CD8-positive, alpha-beta memory T cell (primary cell): ENCODE results near the gene CD200R1. TPM values are rescaled to one million over a fixed set of nuclear protein-coding genes. Genes with fewer than 3 reads are reported as not detected.
A peak's percentile ranks its signal among the peaks of the same experiment; 100 is the strongest.

ENCODE experiments used
- CTCF ChIA-PET: fragments of 350-600 bp; sonication (Branson Sonifier 250); formaldehyde crosslinking; loops from one replicate; lab custom pipeline; 2021; ENCODE audit warnings: antibody characterized with exemption; lab: Charles Lee
- POLR2A ChIA-PET: fragments of 350-600 bp; sonication (Branson Sonifier 250); formaldehyde crosslinking; loops from one replicate; lab custom pipeline; 2021; ENCODE audit warnings: antibody characterized with exemption; lab: Charles Lee
- DNase-seq, 5 donors: peaks; one replicate each; pipeline versions ENCODE4 v3.0.0 to v3.0.0-alpha.2; 2020 to 2022; ENCODE audit warnings: mixed read lengths in 1 of 5
- H3K27ac ChIP-seq: one replicate; pipeline ENCODE4 v1.7.0; 2013; ENCODE audit warnings: low read depth, mild to moderate bottlenecking, low read length, moderate library complexity
- H3K27me3 ChIP-seq: 2 replicates; pipeline ENCODE4 v1.7.0; 2013; ENCODE audit warnings: low read length, mild to moderate bottlenecking; ENCODE audit not compliant: insufficient read depth, poor library complexity, severe bottlenecking
- H3K36me3 ChIP-seq: 2 replicates; pipeline ENCODE4 v1.7.0; 2013; ENCODE audit warnings: mild to moderate bottlenecking, low read length, moderate library complexity; ENCODE audit not compliant: insufficient read depth
- H3K4me1 ChIP-seq: 2 replicates; pipeline ENCODE4 v1.7.0; 2013; ENCODE audit warnings: mild to moderate bottlenecking, low read length, moderate library complexity; ENCODE audit not compliant: insufficient read depth
- H3K4me3 ChIP-seq: 2 replicates; pipeline ENCODE4 v1.7.0; 2013; ENCODE audit warnings: mild to moderate bottlenecking, low read length
- H3K9me3 ChIP-seq: 2 replicates; pipeline ENCODE4 v1.7.0; 2013; ENCODE audit warnings: mild to moderate bottlenecking, low read length
- H3K27ac Mint-ChIP-seq, 8 donors: one replicate each; pipeline ENCODE4 v1.8.0; 2020 to 2021; ENCODE audit warnings: mixed read lengths in 8 of 8, mild to moderate bottlenecking in 6 of 8, inconsistent platforms in 3 of 8, moderate library complexity in 3 of 8
- H3K27me3 Mint-ChIP-seq, 2 donors: one replicate each; pipeline ENCODE4 v1.8.0; 2020 to 2021; ENCODE audit warnings: mixed read lengths in 2 of 2, mild to moderate bottlenecking in 1 of 2, moderate library complexity in 1 of 2
- H3K36me3 Mint-ChIP-seq, 3 donors: one replicate each; pipeline ENCODE4 v1.8.0; 2020 to 2021; ENCODE audit warnings: mixed read lengths in 3 of 3, inconsistent platforms in 1 of 3, mild to moderate bottlenecking in 1 of 3
- H3K4me1 Mint-ChIP-seq, 3 donors: one replicate each; pipeline ENCODE4 v1.8.0; 2020 to 2021; ENCODE audit warnings: mixed read lengths in 3 of 3, inconsistent platforms in 1 of 3, mild to moderate bottlenecking in 1 of 3
- H3K4me3 Mint-ChIP-seq, 7 donors: one replicate each; pipeline ENCODE4 v1.8.0; 2020 to 2021; ENCODE audit warnings: mixed read lengths in 7 of 7, mild to moderate bottlenecking in 6 of 7, moderate library complexity in 4 of 7, inconsistent platforms in 2 of 7
- H3K9me3 Mint-ChIP-seq, 5 donors: one replicate each; pipeline ENCODE4 v1.8.0; 2020 to 2022; ENCODE audit warnings: mixed read lengths in 5 of 5, mild to moderate bottlenecking in 3 of 5, moderate library complexity in 2 of 5, inconsistent platforms in 1 of 5
- polyA plus RNA-seq: library from polyadenylated mRNA; unstranded; fragments of 300-500 nt; fragmentation: Illumina TruSeq; gene quantifications from one replicate; pipeline ENCODE4 v1.2.3, GENCODE V29; 2021
- total RNA-seq, 2 experiments: library from RNA; stranded (reverse); gene quantifications; one replicate each; pipeline ENCODE4 v1.2.3, GENCODE V29; 2021

CD200R1 gene
- 1 to 10 TPM; 3.5 TPM for total RNA-seq
- 14.3 TPM for polyA plus RNA-seq

- Mint-ChIP-seq H3K27me3 (no peaks in the 10 kb centered on the region), H3K4me1 (peaks cover 58 to 88% (median 85%) of the 10 kb centered on the region in 3 donors), H3K36me3 (peaks cover 0 to 15% (median 0%) of the 10 kb centered on the region in 3 donors), H3K27ac (peak within 1 kb of the TSS; percentile 80 to 97 (median 91)), H3K9me3 (no peaks in the 10 kb centered on the region), H3K4me3 (peak within 1 kb of the TSS; percentile 89 to 96 (median 95))
- H3K4me3 ChIP-seq: peak within 1 kb of the TSS; percentile 60
- peaks cover 48% of the 10 kb centered on the region for H3K4me1 ChIP-seq
- H3K9me3 ChIP-seq: no peaks in the 10 kb centered on the region
- CTCF ChIA-PET: interaction anchor here (1.2 to 6.4 kb wide), 6 partner anchors 10 to 333 kb away, joined by 4 to 51 read pairs (median 4); partner anchors contain the start of gene CCDC80
- no peaks in the 10 kb centered on the region for H3K27me3 ChIP-seq
- peak within 1 kb of the TSS; percentile 45 for H3K27ac ChIP-seq
- peak in 2 of 5 donors; percentile 27 to 51 for DNase-seq
- POLR2A ChIA-PET: interaction anchor here (1.1 kb wide), 1 partner anchor 16 kb away, joined by 5 read pairs; the partner anchor contains the start of gene GTPBP8
- no peaks in the 10 kb centered on the region for H3K36me3 ChIP-seq
These were observed at the start of gene CD200R1 for GRCh38 chr3:112974894-112975293. Gene CD200R1, minus strand, starts transcription at chr3:112975103. Its CDS starts 246 bp downstream, at chr3:112974857.

GRCh38 chr3:113021471-113021870, 46.6 kb upstream of the CD200R1 start:
- Mint-ChIP-seq H3K27ac (peak overlapping the region in 2 of 8 donors; percentile 89 to 95), H3K27me3 (no peaks in the 10 kb centered on the region), H3K4me3 (peak overlapping the region in 1 of 7 donors; percentile 90), H3K4me1 (peaks cover 36 to 50% (median 48%) of the 10 kb centered on the region in 3 donors), H3K36me3 (peaks cover 2 to 27% (median 3%) of the 10 kb centered on the region in 3 donors), H3K9me3 (no peaks in the 10 kb centered on the region)
- ChIA-PET POLR2A (no interaction called here), CTCF (no interaction called here)
- peaks cover 27% of the 10 kb centered on the region for H3K4me1 ChIP-seq
- DNase-seq: no peak
- H3K27ac ChIP-seq: no peak overlapping the region
- H3K9me3 ChIP-seq: no peaks in the 10 kb centered on the region
- no peaks in the 10 kb centered on the region for H3K27me3 ChIP-seq
- no peaks in the 10 kb centered on the region for H3K36me3 ChIP-seq
- H3K4me3 ChIP-seq: no peak overlapping the region

- Mint-ChIP-seq H3K4me1 (peaks cover 48 to 69% (median 68%) of the 10 kb centered on the region in 3 donors), H3K27ac (peak overlapping the region; percentile 89 to 99 (median 97)), H3K9me3 (no peaks in the 10 kb centered on the region), H3K36me3 (peaks cover 3 to 46% (median 9%) of the 10 kb centered on the region in 3 donors), H3K4me3 (peak overlapping the region; percentile 90 to 99 (median 95)), H3K27me3 (no peaks in the 10 kb centered on the region)
- H3K4me1 ChIP-seq: peaks cover 38% of the 10 kb centered on the region
- H3K27ac ChIP-seq: peak overlapping the region; percentile 85
- peaks cover 3% of the 10 kb centered on the region for H3K36me3 ChIP-seq
- ChIA-PET CTCF (interaction anchor here (0.9 to 2.4 kb wide), 6 partner anchors 10 to 285 kb away, joined by 3 to 13 read pairs (median 6); partner anchors contain the start of genes CD200R1 and GTPBP8), POLR2A (interaction anchor here (0.8 to 1.8 kb wide), 6 partner anchors 16 to 282 kb away, joined by 3 to 11 read pairs (median 4); partner anchors contain the start of gene GTPBP8)
- H3K27me3 ChIP-seq: no peaks in the 10 kb centered on the region
- DNase-seq: peak; percentile 78 to 86 (median 82)
- H3K4me3 ChIP-seq: peak overlapping the region; percentile 97
- H3K9me3 ChIP-seq: no peaks in the 10 kb centered on the region
These were observed 44.6 kb upstream of the CD200R1 start for GRCh38 chr3:113019182-113020137.

GRCh38 chr3:113018536-113019181, 43.8 kb upstream of the CD200R1 start:
- H3K36me3 Mint-ChIP-seq: peaks cover 2 to 51% (median 9%) of the 10 kb centered on the region in 3 donors
- H3K4me3 Mint-ChIP-seq: peak overlapping the region; percentile 90 to 99 (median 95)
- H3K27ac Mint-ChIP-seq: peak overlapping the region; percentile 89 to 99 (median 97)
- peaks cover 50 to 76% (median 73%) of the 10 kb centered on the region in 3 donors for H3K4me1 Mint-ChIP-seq
- no peaks in the 10 kb centered on the region for H3K9me3 ChIP-seq
- ChIA-PET CTCF (interaction anchor here (0.7 to 2.4 kb wide), 8 partner anchors 10 to 376 kb away, joined by 3 to 13 read pairs (median 4); partner anchors contain the start of genes CD200R1 and GTPBP8), POLR2A (interaction anchor here (0.6 to 1.8 kb wide), 7 partner anchors 15 to 628 kb away, joined by 3 to 11 read pairs (median 4); partner anchors contain the start of gene GTPBP8)
- peaks cover 45% of the 10 kb centered on the region for H3K4me1 ChIP-seq
- H3K27me3 ChIP-seq: no peaks in the 10 kb centered on the region
- H3K4me3 ChIP-seq: peak overlapping the region; percentile 97
- H3K36me3 ChIP-seq: peaks cover 6% of the 10 kb centered on the region
- DNase-seq: no peak
- no peaks in the 10 kb centered on the region for H3K27me3 Mint-ChIP-seq
- H3K27ac ChIP-seq: peak overlapping the region; percentile 85
- H3K9me3 Mint-ChIP-seq: no peaks in the 10 kb centered on the region

GRCh38 chr3:113013593-113013992, 38.7 kb upstream of the CD200R1 start:
- Histone ChIP-seq H3K27me3 (no peaks in the 10 kb centered on the region), H3K9me3 (no peaks in the 10 kb centered on the region), H3K27ac (no peak overlapping the region), H3K4me1 (peaks cover 46% of the 10 kb centered on the region), H3K4me3 (no peak overlapping the region), H3K36me3 (peaks cover 29% of the 10 kb centered on the region)
- ChIA-PET POLR2A (no interaction called here), CTCF (interaction anchor here (1.5 kb wide), 1 partner anchor 279 kb away, joined by 5 read pairs; no protein-coding TSS in a partner anchor)
- Mint-ChIP-seq H3K27me3 (no peaks in the 10 kb centered on the region), H3K27ac (peak overlapping the region; percentile 9 to 90 (median 62)), H3K4me3 (peak overlapping the region in 3 of 7 donors; percentile 2 to 41 (median 2)), H3K4me1 (peaks cover 47 to 90% (median 90%) of the 10 kb centered on the region in 3 donors), H3K9me3 (no peaks in the 10 kb centered on the region), H3K36me3 (peaks cover 3 to 86% (median 21%) of the 10 kb centered on the region in 3 donors)
- DNase-seq: peak in 1 of 5 donors; percentile 17

- H3K36me3 ChIP-seq: peaks cover 38% of the 10 kb centered on the region
- ChIA-PET POLR2A (interaction anchor here (0.6 kb wide), 1 partner anchor 15 kb away, joined by 3 read pairs; no protein-coding TSS in a partner anchor), CTCF (no interaction called here)
- no peak for DNase-seq
- no peaks in the 10 kb centered on the region for H3K27me3 Mint-ChIP-seq
- H3K27ac ChIP-seq: no peak overlapping the region
- no peak overlapping the region for H3K4me3 Mint-ChIP-seq
- H3K36me3 Mint-ChIP-seq: peaks cover 4 to 89% (median 21%) of the 10 kb centered on the region in 3 donors
- H3K9me3 Mint-ChIP-seq: no peaks in the 10 kb centered on the region
- H3K4me1 ChIP-seq: peaks cover 64% of the 10 kb centered on the region
- H3K27me3 ChIP-seq: no peaks in the 10 kb centered on the region
- no peaks in the 10 kb centered on the region for H3K9me3 ChIP-seq
- H3K27ac Mint-ChIP-seq: peak overlapping the region in 3 of 8 donors; percentile 8 to 91 (median 29)
- no peak overlapping the region for H3K4me3 ChIP-seq
- peaks cover 43 to 81% (median 77%) of the 10 kb centered on the region in 3 donors for H3K4me1 Mint-ChIP-seq
These were observed 33.2 kb upstream of the CD200R1 start for GRCh38 chr3:113008117-113008516.

GRCh38 chr3:113006359-113007056, 31.6 kb upstream of the CD200R1 start:
- no peaks in the 10 kb centered on the region for H3K27me3 Mint-ChIP-seq
- Histone ChIP-seq H3K27me3 (no peaks in the 10 kb centered on the region), H3K9me3 (no peaks in the 10 kb centered on the region), H3K27ac (no peak overlapping the region), H3K4me3 (peak overlapping the region; percentile 37), H3K36me3 (peaks cover 37% of the 10 kb centered on the region), H3K4me1 (peaks cover 72% of the 10 kb centered on the region)
- ChIA-PET POLR2A (no interaction called here), CTCF (interaction anchor here (1.0 to 2.4 kb wide), 5 partner anchors 10 to 272 kb away, joined by 3 to 9 read pairs (median 3); partner anchors contain the start of gene GTPBP8)
- no peaks in the 10 kb centered on the region for H3K9me3 Mint-ChIP-seq
- H3K4me1 Mint-ChIP-seq: peaks cover 45 to 81% (median 78%) of the 10 kb centered on the region in 3 donors
- DNase-seq: no peak
- H3K27ac Mint-ChIP-seq: peak overlapping the region; percentile 84 to 94 (median 91)
- H3K36me3 Mint-ChIP-seq: peaks cover 4 to 89% (median 16%) of the 10 kb centered on the region in 3 donors
- peak overlapping the region in 5 of 7 donors; percentile 38 to 75 (median 55) for H3K4me3 Mint-ChIP-seq
